ENCODE data around the gene COA3. TPM values are rescaled to one million over a fixed set of nuclear protein-coding genes. Genes with fewer than 3 reads are reported as not detected.

Gene COA3
- total and polyA plus RNA-seq, 2 experiments from 2014 or later = 84.1 to 275 TPM

DNA sequence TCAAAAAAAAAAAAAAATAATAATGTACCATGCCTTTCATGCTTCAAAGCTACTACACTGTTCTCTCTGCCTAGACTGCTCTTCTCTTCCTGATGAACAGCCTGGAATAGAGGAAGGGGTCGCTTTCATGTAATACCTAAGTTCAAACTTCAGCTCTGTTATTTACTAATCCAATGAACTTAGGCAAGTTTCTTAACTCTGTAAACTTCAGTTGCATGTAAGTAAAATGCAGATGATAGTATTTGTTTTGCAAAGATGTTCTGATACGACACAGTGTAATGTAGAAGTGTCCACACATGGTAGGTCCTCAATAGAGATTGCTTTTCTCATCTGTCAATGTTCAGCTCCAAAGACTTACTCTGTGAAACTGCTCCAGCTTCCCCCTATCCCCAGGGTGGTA, 6.6 kb downstream of the COA3 start:
- no peak overlapping the region for H3K27ac ChIP-seq
- no peak for DNase-seq (ENCODE audit: low read depth in 1 of 2, low spot score in 1 of 2)
- TF ChIP-seq, protein P1, sequence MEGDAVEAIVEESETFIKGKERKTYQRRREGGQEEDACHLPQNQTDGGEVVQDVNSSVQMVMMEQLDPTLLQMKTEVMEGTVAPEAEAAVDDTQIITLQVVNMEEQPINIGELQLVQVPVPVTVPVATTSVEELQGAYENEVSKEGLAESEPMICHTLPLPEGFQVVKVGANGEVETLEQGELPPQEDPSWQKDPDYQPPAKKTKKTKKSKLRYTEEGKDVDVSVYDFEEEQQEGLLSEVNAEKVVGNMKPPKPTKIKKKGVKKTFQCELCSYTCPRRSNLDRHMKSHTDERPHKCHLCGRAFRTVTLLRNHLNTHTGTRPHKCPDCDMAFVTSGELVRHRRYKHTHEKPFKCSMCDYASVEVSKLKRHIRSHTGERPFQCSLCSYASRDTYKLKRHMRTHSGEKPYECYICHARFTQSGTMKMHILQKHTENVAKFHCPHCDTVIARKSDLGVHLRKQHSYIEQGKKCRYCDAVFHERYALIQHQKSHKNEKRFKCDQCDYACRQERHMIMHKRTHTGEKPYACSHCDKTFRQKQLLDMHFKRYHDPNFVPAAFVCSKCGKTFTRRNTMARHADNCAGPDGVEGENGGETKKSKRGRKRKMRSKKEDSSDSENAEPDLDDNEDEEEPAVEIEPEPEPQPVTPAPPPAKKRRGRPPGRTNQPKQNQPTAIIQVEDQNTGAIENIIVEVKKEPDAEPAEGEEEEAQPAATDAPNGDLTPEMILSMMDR (IDR thresholded peaks at IDR 0.05; ENCODE audit: low read depth, low read length) = no peak
- H3K27me3 ChIP-seq = peaks cover under 1% of the 10 kb centered on the region
- H3K9me3 ChIP-seq (ENCODE audit: low read depth) = no peaks in the 10 kb centered on the region
- H3K36me3 ChIP-seq = no peaks in the 10 kb centered on the region
- no peaks in the 10 kb centered on the region for H3K4me1 ChIP-seq (ENCODE audit: low read depth)
- no peak overlapping the region for H3K4me3 ChIP-seq

DNA sequence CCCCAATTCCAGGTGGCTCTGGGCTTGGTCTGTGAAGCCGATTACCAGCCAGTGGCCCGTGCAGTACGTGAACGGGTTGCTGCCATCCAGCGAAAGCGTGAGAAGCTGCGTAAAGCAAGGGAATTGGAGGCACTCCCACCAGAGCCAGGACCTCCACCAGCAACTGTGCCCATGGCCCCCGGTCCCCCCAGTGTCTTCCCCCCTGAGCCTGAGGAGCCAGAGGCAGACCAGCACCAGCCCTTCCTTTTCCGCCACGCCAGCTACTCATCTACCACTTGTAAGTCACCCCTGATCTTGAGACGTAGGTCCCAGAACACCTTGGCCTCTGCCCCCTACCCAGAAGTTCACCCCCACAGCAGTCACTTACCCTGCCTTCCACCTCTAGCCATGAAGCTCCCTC, 11.2 kb downstream of the COA3 start:
- Histone ChIP-seq H3K9me3 (ENCODE audit: low read depth) (no peaks in the 10 kb centered on the region), H3K4me3 (no peak overlapping the region), H3K27ac (no peak overlapping the region), H3K4me1 (ENCODE audit: low read depth) (no peaks in the 10 kb centered on the region), H3K36me3 (no peaks in the 10 kb centered on the region), H3K27me3 (peaks cover 25% of the 10 kb centered on the region)
- DNase-seq (ENCODE audit: low read depth in 1 of 2, low spot score in 1 of 2) = no peak
- TF ChIP-seq, protein P1 (IDR thresholded peaks at IDR 0.05; ENCODE audit: low read depth, low read length) = no peak

DNA sequence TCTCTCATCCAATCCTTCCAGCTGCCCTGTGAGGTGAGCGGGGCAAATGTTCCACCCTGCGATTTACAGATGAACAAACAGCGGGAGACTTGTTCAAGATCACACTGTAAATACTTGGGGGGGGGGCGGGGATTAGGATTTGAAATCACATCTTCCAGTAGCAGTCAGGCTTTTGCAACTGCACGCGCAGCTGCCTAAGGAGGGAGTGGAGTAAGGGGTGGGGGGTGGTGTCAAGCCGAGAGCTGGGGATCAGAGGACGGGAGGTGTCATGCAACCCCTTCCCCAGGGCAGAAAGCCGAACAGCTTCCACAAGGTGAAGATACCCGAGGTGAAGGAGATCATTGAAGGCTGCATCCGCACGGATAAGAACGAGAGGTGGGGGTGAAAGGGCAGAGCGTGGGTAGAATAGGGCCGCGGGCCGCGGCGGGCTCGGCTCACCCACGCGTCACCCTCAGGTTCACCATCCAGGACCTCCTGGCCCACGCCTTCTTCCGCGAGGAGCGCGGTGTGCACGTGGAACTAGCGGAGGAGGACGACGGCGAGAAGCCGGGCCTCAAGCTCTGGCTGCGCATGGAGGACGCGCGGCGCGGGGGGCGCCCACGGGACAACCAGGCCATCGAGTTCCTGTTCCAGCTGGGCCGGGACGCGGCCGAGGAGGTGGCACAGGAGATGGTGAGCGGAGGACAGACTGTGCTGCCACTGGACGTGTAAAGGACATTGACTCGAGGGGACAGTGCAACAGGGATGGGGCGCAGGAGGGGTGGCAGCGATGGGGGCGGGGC, 13.5 kb downstream of the COA3 start:
- peaks cover 42% of the 10 kb centered on the region for H3K27me3 ChIP-seq
- TF ChIP-seq, protein P1 (IDR thresholded peaks at IDR 0.05; ENCODE audit: low read depth, low read length) = no peak
- no peaks in the 10 kb centered on the region for H3K9me3 ChIP-seq (ENCODE audit: low read depth)
- H3K36me3 ChIP-seq = no peaks in the 10 kb centered on the region
- no peaks in the 10 kb centered on the region for H3K4me1 ChIP-seq (ENCODE audit: low read depth)
- no peak for DNase-seq (ENCODE audit: low read depth in 1 of 2, low spot score in 1 of 2)
- H3K27ac ChIP-seq = no peak overlapping the region
- no peak overlapping the region for H3K4me3 ChIP-seq

DNA sequence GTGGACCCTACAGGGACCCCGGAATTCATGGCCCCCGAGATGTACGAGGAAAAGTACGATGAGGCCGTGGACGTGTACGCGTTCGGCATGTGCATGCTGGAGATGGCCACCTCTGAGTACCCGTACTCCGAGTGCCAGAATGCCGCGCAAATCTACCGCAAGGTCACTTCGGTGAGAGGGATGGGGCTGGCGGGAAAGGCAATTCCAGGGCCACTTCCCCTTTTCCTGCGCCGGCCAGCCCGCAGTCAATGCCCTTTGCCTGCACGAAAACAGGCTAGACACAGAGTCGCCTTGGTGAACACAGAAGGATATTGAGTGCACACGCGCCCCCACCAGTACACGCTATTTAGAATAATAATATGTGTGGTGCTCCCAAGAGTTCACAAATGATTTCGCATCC, 14.1 kb downstream of the COA3 start:
- DNase-seq (ENCODE audit: low read depth in 1 of 2, low spot score in 1 of 2) = no peak
- Histone ChIP-seq H3K36me3 (no peaks in the 10 kb centered on the region), H3K4me1 (ENCODE audit: low read depth) (no peaks in the 10 kb centered on the region), H3K27me3 (peaks cover 42% of the 10 kb centered on the region), H3K9me3 (ENCODE audit: low read depth) (no peaks in the 10 kb centered on the region), H3K27ac (no peak overlapping the region), H3K4me3 (no peak overlapping the region)
- TF ChIP-seq, protein P1 (IDR thresholded peaks at IDR 0.05; ENCODE audit: low read depth, low read length) = no peak

DNA sequence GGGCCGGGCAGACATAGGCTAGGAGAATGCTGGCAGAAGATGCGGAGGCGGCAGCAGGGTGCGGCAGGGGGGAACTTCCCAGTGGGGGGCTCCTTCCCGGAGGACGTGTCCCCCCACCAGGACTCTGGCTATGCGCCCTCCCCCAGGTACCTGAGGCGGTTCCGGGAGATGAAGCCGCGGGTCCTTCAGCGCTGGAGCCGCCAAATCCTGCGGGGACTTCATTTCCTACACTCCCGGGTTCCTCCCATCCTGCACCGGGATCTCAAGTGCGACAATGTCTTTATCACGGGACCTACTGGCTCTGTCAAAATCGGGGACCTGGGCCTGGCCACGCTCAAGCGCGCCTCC, 14.7 kb downstream of the COA3 start:
- TF ChIP-seq, protein P1 (IDR thresholded peaks at IDR 0.05; ENCODE audit: low read depth, low read length) = no peak
- Histone ChIP-seq H3K27me3 (peaks cover 42% of the 10 kb centered on the region), H3K36me3 (peaks cover 5% of the 10 kb centered on the region), H3K27ac (no peak overlapping the region), H3K4me3 (no peak overlapping the region), H3K9me3 (ENCODE audit: low read depth) (no peaks in the 10 kb centered on the region), H3K4me1 (ENCODE audit: low read depth) (no peaks in the 10 kb centered on the region)
- DNase-seq (ENCODE audit: low read depth in 1 of 2, low spot score in 1 of 2) = no peak
